H1 (cell line): Measurements from ENCODE around the gene PCCA.

Source experiments
- BACH1 ChIP-seq: IDR thresholded peaks from 2 replicates; pipeline ENCODE4 v1.6.1; 2012; ENCODE audit warnings: low read length, improper control_type of control experiment
- BRCA1 ChIP-seq: IDR thresholded peaks from 2 replicates; pipeline ENCODE4 v1.6.1; 2012; ENCODE audit warnings: low read depth, low read length, improper control_type of control experiment
- CHD1 ChIP-seq: IDR thresholded peaks from 2 replicates; pipeline ENCODE4 v1.6.1; 2012; ENCODE audit warnings: low read depth, low read length, improper control_type of control experiment
- EGR1 ChIP-seq: IDR thresholded peaks from 2 replicates; pipeline ENCODE4 v1.6.1; 2011; ENCODE audit warnings: low read depth, low read length, borderline replicate concordance
- EP300 ChIP-seq, 2 experiments: IDR thresholded peaks; 1 replicate in 1 of 2; 2 replicates in 1 of 2; pipeline ENCODE4 v1.6.1; 2011 to 2012; ENCODE audit warnings: low read depth in 2 of 2, low read length in 2 of 2, mild to moderate bottlenecking in 2 of 2, borderline replicate concordance in 1 of 2, inconsistent platforms in 1 of 2, moderate library complexity in 1 of 2
- EZH2 ChIP-seq: fragments of 200-600 bp; sonication (generic); IDR thresholded peaks from 2 replicates; pipeline ENCODE4 v1.7.1; 2012; ENCODE audit warnings: low read depth, mild to moderate bottlenecking, moderate library complexity, low read length, inconsistent platforms; ENCODE audit not compliant: severe bottlenecking
- POLR2A ChIP-seq, 2 experiments: IDR thresholded peaks; 1 replicate in 1 of 2; 2 replicates in 1 of 2; pipeline ENCODE4 v1.6.1; 2011; ENCODE audit warnings: low read depth in 2 of 2, low read length in 2 of 2, mild to moderate bottlenecking in 2 of 2; ENCODE audit errors: control extremely low read depth in 1 of 2
- POLR2AphosphoS5 ChIP-seq: IDR thresholded peaks from 2 replicates; pipeline ENCODE4 v1.6.1; 2011; ENCODE audit warnings: low read depth, low read length
- RAD21 ChIP-seq, 2 experiments: IDR thresholded peaks in 1 of 2; conservative IDR thresholded peaks in 1 of 2; 2 replicates each; pipeline ENCODE4 v1.6.1; 2011; ENCODE audit warnings: low read depth in 2 of 2, low read length in 2 of 2, improper control_type of control experiment in 1 of 2, inconsistent platforms in 1 of 2, mild to moderate bottlenecking in 1 of 2, moderate library complexity in 1 of 2
- RFX5 ChIP-seq: IDR thresholded peaks from 2 replicates; pipeline ENCODE4 v1.6.1; 2011; ENCODE audit warnings: low read depth, low read length, improper control_type of control experiment, borderline replicate concordance
- SIX5 ChIP-seq: IDR thresholded peaks from 2 replicates; pipeline ENCODE4 v1.6.1; 2011; ENCODE audit warnings: mild to moderate bottlenecking, low read depth, low read length
- TAF1 ChIP-seq: IDR thresholded peaks from 2 replicates; pipeline ENCODE4 v1.6.1; 2011; ENCODE audit warnings: mild to moderate bottlenecking, low read depth, low read length
- TF ChIP-seq, protein P1 (sequence below), 3 experiments: IDR thresholded peaks; 1 replicate in 2 of 3; 2 replicates in 1 of 3; pipeline versions ENCODE4 v1.5.1 to v1.6.1; 2011; ENCODE audit warnings: low read length in 3 of 3, mild to moderate bottlenecking in 3 of 3, inconsistent platforms in 2 of 3, low read depth in 1 of 3, moderate library complexity in 1 of 3; ENCODE audit not compliant: insufficient read depth in 1 of 3; ENCODE audit errors: control extremely low read depth in 1 of 3
- TF ChIP-seq, protein P2 (sequence below): IDR thresholded peaks from 2 replicates; pipeline ENCODE4 v1.6.1; 2012; ENCODE audit warnings: inconsistent platforms

DNA sequence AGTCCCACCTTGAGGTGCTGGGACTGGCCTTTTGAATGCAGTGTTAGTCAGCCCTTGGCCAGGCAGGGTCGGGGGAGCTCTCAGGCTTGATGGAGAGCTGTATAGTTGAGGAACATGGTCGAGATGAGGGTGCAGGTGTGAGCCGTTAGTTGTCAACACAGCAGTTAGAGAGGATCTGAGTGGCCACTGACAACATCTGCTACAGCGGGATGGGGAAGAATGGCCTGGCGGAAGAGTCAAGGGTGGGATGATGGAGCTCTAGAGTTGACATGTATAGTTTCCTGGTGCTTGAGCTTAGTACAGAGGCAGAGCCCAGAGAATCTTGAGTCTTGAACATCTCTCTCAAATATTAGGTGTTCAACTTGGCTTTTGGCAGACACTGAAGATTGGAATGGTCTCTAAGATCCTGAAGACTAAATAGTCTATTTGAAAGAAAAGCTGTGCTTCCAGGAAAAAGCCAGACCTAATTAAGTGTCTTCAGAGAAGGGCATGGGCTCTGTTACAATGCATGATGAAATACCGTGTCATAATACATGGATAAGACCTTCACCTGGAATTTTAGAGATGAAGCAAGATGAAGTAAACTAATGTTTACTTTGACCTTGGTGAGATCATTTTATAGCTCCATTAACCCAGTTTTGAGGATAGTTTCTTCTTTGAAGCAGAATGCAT lies 9.7 kb downstream of the PCCA start:
- TF ChIP-seq CHD1: no peak
- no peak for TF ChIP-seq RAD21 (IDR thresholded peaks at IDR 0.05 in 1 of 2, conservative IDR thresholded peaks at IDR 0.05 in 1 of 2; ENCODE audit: low read depth in 2 of 2, low read length in 2 of 2)
- no peak for TF ChIP-seq BACH1
- no peak for TF ChIP-seq RFX5
- TF ChIP-seq, protein P1, sequence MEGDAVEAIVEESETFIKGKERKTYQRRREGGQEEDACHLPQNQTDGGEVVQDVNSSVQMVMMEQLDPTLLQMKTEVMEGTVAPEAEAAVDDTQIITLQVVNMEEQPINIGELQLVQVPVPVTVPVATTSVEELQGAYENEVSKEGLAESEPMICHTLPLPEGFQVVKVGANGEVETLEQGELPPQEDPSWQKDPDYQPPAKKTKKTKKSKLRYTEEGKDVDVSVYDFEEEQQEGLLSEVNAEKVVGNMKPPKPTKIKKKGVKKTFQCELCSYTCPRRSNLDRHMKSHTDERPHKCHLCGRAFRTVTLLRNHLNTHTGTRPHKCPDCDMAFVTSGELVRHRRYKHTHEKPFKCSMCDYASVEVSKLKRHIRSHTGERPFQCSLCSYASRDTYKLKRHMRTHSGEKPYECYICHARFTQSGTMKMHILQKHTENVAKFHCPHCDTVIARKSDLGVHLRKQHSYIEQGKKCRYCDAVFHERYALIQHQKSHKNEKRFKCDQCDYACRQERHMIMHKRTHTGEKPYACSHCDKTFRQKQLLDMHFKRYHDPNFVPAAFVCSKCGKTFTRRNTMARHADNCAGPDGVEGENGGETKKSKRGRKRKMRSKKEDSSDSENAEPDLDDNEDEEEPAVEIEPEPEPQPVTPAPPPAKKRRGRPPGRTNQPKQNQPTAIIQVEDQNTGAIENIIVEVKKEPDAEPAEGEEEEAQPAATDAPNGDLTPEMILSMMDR (IDR thresholded peaks at IDR 0.05; ENCODE audit: control extremely low read depth in 1 of 3, insufficient read depth in 1 of 3, low read depth in 1 of 3, low read length in 3 of 3): no peak
- no peak for TF ChIP-seq SIX5
- TF ChIP-seq EZH2: no peak
- no peak for TF ChIP-seq EGR1
- no peak for TF ChIP-seq BRCA1
- TF ChIP-seq POLR2A (IDR thresholded peaks at IDR 0.05; ENCODE audit: control extremely low read depth in 1 of 2, low read depth in 2 of 2, low read length in 2 of 2): no peak
- no peak for TF ChIP-seq TAF1
- no peak for TF ChIP-seq EP300 (IDR thresholded peaks at IDR 0.05; ENCODE audit: borderline replicate concordance in 1 of 2, low read depth in 2 of 2, low read length in 2 of 2)
- TF ChIP-seq, protein P2, sequence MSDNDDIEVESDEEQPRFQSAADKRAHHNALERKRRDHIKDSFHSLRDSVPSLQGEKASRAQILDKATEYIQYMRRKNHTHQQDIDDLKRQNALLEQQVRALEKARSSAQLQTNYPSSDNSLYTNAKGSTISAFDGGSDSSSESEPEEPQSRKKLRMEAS: no peak
- TF ChIP-seq POLR2AphosphoS5: no peak
